AG04450 (cell line): ENCODE results near the gene CHD9NB. TPM values are rescaled to one million over a fixed set of nuclear protein-coding genes. Genes with fewer than 3 reads are reported as not detected.
A peak's percentile ranks its signal among the peaks of the same experiment; 100 is the strongest.

Experiments
- CTCF ChIA-PET: fragments of 300-600, 350-600 bp; formaldehyde crosslinking; extraction: SDS; loops from one replicate; lab custom pipeline; 2022; ENCODE audit warnings: antibody characterized with exemption, inconsistent platforms; lab: Charles Lee
- POLR2A ChIA-PET: fragments of 350-600 bp; formaldehyde crosslinking; extraction: SDS; loops from one replicate; lab custom pipeline; 2021; ENCODE audit warnings: antibody characterized with exemption, inconsistent platforms; lab: Yijun Ruan, JAX
- DNase-seq: peaks from one replicate; pipeline ENCODE4 v3.0.0-alpha.2; 2011; ENCODE audit warnings: low read depth, low spot score
- H3K27ac ChIP-seq: one replicate; pipeline ENCODE4 v1.5.1; 2012; ENCODE audit warnings: low read depth, low read length, control low read depth
- H3K27me3 ChIP-seq: one replicate; pipeline ENCODE4 v1.6.0; 2012; ENCODE audit warnings: low read length; ENCODE audit not compliant: control insufficient read depth, insufficient read depth
- H3K4me3 ChIP-seq: 2 replicates; pipeline ENCODE4 v1.5.1; 2011; ENCODE audit warnings: mild to moderate bottlenecking, low read depth, low read length, control low read depth
- H3K9me3 ChIP-seq: 2 replicates; pipeline ENCODE4 v1.5.1; 2012; ENCODE audit warnings: low read length; ENCODE audit not compliant: control insufficient read depth, insufficient read depth
- CTCF ChIP-seq: IDR thresholded peaks from 2 replicates; pipeline ENCODE4 v1.5.1; 2011; ENCODE audit warnings: low read depth, low read length, control low read depth, inconsistent platforms
- polyA minus RNA-seq: library from RNA; depleted of rRNA, polyadenylated mRNA; stranded (reverse); fragments of >200 nt; gene quantifications from 2 replicates; pipeline ENCODE4 v1.2.3, GENCODE V29; 2011; rRNA and poly(A)+ RNA removed
- polyA plus RNA-seq: library from polyadenylated mRNA; depleted of rRNA; stranded (reverse); fragments of >200 nt; gene quantifications from 2 replicates; pipeline ENCODE4 v1.2.3, GENCODE V29; 2011; rRNA removed

The CHD9NB gene
- polyA plus RNA-seq (1.2 and 1.4 TPM in 2 replicates), polyA minus RNA-seq (2.5 and 3.6 TPM in 2 replicates)

- CTCF ChIA-PET: interaction anchor here (0.9 to 4.6 kb wide), 4 partner anchors 77 to 155 kb away, joined by 3 to 36 read pairs (median 20); no protein-coding TSS in a partner anchor
- TF ChIP-seq CTCF: no peak
- peak; percentile 61 for DNase-seq
- no peaks in the 10 kb centered on the region for H3K27me3 ChIP-seq
- H3K27ac ChIP-seq: peak within 1 kb of the TSS; percentile 73
- no peaks in the 10 kb centered on the region; the same call in 1 of the 2 replicates for H3K9me3 ChIP-seq
- peak within 1 kb of the TSS; percentile 56 for H3K4me3 ChIP-seq
- POLR2A ChIA-PET: interaction anchor here (1.1 to 1.5 kb wide), 3 partner anchors 28 to 155 kb away, joined by 4 read pairs; no protein-coding TSS in a partner anchor
Observed at GRCh38 chr16:53052519-53053501, at the start of gene CHD9NB. Gene CHD9NB, minus strand, starts transcription at chr16:53052897. Its CDS starts 8,739 bp downstream, at chr16:53044158.

DNA sequence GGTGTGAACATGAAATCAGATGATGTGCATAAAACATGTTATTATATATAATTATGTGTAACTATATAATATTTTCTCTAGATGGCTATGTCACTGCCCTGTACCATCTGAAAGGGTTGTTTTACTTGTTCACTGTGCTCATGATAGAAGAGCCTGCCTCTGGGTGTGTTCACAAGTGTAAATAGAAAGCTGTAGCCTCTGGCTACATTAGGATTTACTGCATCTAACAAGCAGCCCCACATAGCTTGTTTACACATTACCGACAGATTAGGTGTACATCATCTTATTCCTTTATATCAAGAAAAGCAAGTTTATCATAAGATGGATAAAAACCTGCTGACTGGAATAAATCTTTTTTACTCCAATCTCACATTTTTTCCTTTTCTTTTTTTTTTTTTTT lies 48.2 kb upstream of the CHD9NB start:
- H3K9me3 ChIP-seq: no peaks in the 10 kb centered on the region
- CTCF ChIA-PET: interaction anchor here (0.7 to 1.0 kb wide), 3 partner anchors 46 to 65 kb away, joined by 3 to 6 read pairs (median 4); no protein-coding TSS in a partner anchor

DNA sequence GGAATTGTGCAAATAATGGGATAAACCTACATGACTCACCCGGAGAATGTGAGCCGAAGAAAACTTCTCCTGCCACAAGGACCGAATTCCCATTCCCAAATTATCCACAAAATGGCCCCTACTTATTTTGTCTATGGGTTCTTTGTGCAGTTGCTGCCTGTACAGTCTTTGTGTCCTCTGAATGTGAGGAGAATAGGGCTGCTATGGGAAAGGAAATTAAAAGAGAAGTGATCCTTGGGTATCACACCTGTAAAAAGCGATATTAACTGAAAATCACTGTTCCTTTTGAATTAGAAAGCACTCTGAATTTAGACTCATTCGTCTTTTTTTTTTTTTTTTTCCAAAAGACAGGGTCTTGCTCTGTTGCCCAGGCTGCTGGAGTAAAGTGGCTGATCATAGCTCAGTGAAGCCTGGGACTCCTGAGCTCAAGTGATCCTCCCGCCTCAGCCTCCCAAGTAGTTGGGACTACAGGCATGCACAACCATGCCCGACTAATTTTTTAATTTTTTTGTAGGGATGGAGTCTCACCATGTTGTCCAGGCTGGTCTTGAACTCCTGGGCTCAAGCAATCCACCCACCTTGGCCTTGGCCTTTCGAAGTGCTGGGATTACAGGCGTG lies 47.5 kb upstream of the CHD9NB start:
- ChIA-PET CTCF (interaction anchor here (0.7 to 1.0 kb wide), 3 partner anchors 45 to 66 kb away, joined by 3 to 6 read pairs (median 4); no protein-coding TSS in a partner anchor), POLR2A (interaction anchor here (1.0 to 1.9 kb wide), 3 partner anchors 10 to 21 kb away, joined by 3 to 18 read pairs (median 3); no protein-coding TSS in a partner anchor)
- H3K27me3 ChIP-seq: no peaks in the 10 kb centered on the region

More for the DNA sequence above, 48.2 kb upstream of the CHD9NB start:
- no peaks in the 10 kb centered on the region for H3K27me3 ChIP-seq
- no peak for DNase-seq
- no peak for TF ChIP-seq CTCF
- H3K27ac ChIP-seq: no peak overlapping the region
- POLR2A ChIA-PET: interaction anchor here (1.0 kb wide), 1 partner anchor 14 kb away, joined by 3 read pairs; no protein-coding TSS in a partner anchor
- H3K4me3 ChIP-seq: no peak overlapping the region

More for the DNA sequence above, 47.5 kb upstream of the CHD9NB start:
- peak overlapping the region; percentile 97 for H3K27ac ChIP-seq
- DNase-seq: no peak
- H3K9me3 ChIP-seq: no peaks in the 10 kb centered on the region
- H3K4me3 ChIP-seq: peak overlapping the region; percentile 51
- no peak for TF ChIP-seq CTCF
